H1 (cell line): Measurements from ENCODE around the gene SYP. TPM values are rescaled to one million over a fixed set of nuclear protein-coding genes. Genes with fewer than 3 reads are reported as not detected.

ENCODE experiments used
- RAD21 ChIP-seq, 2 experiments: IDR thresholded peaks in 1 of 2; conservative IDR thresholded peaks in 1 of 2; 2 replicates each; pipeline ENCODE4 v1.6.1; 2011; ENCODE audit warnings: low read depth in 2 of 2, low read length in 2 of 2, improper control_type of control experiment in 1 of 2, inconsistent platforms in 1 of 2, mild to moderate bottlenecking in 1 of 2, moderate library complexity in 1 of 2
- polyA plus RNA-seq, 7 experiments: library from polyadenylated mRNA; depleted of rRNA in 3 of 7; stranded (reverse) in 5 of 7; unstranded in 2 of 7; fragments of >200 nt in 5 of 7; fragments of 200-250 nt in 2 of 7; gene quantifications; 1 replicate in 5 of 7; 2 replicates in 1 of 7; 4 replicates in 1 of 7; pipeline versions ENCODE4 v1.2.1 to v1.2.3, GENCODE V29; 2011 to 2013; ENCODE audit warnings: missing spikeins in 2 of 7, mixed read lengths in 2 of 7
- total RNA-seq: library from RNA; stranded (reverse); fragmentation: NEBNext Ultra II Directional; extraction: Animal tissue kit (Norgen Biotek cat#: 25700); gene quantifications from 2 replicates; pipeline ENCODE4 v1.2.1, GENCODE V29; 2021

SYP gene
- total and polyA plus RNA-seq, 2 of the 8 experiments (the other 6 are each of a cell fraction or from before 2014, with no cell fraction given): 4.3 to 10.8 TPM

DNA sequence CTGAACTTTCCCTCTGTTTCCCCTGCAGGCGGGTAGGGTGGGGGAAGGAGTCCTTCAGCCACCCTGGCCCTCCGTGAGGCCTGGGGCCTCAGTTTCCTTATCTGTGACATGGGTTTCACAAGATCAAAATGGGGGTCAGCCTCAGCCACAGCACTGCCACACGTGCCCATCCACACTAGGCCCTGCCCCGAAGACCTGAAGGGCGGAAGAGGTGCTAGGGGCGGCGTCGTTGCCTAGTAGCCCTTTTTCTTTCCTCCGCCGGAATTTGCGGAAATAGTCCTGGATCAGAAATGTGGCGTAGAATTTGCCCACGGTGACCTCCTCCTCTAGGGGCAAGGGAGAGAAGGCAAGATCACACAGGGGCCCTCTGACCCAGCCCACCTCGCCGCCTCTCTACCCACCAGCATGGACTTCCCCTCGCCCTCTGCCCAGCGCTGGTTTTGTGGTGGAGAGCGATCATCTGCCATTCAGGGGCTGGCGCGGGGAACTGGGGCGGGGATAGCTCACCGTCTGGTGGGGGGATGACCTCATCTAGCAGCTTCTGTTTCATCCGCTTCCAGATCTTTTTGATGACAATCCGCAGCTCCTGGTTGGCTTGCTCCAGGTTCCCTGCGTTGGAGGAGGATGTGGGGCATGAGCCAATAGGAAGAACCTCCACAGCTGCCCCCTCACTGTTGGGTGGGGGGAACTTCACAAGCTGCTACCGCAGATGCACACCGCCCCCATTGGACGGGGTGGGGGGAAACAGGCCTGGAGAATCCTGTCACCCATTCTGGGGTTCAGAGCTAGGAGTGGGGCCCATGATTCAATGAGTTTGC is 9.7 kb upstream of the SYP start (continued):
- peak in 1 of 2 experiments; percentile 19; a peak in 2 of 4 replicates for TF ChIP-seq RAD21 (IDR thresholded peaks at IDR 0.05 in 1 of 2, conservative IDR thresholded peaks at IDR 0.05 in 1 of 2; ENCODE audit: low read depth in 2 of 2, low read length in 2 of 2)
- TF ChIP-seq, all 59 proteins: peak for 2
